Right lobe of liver (tissue), 4 donors: ENCODE data around the gene FGF3.

ENCODE experiments used
- CTCF ChIP-seq, 4 donors: fragments of 200-600 bp in 3 of 4; fragments of 450-650 bp in 1 of 4; IDR thresholded peaks; one replicate each; pipeline versions ENCODE4 v1.5.1 to v1.8.0; 2016 to 2022; ENCODE audit warnings: antibody characterized with exemption in 4 of 4, mild to moderate bottlenecking in 2 of 4
- POLR2A ChIP-seq: fragments of 450-650 bp; IDR thresholded peaks from one replicate; pipeline ENCODE4 v1.6.1; 2017; ENCODE audit warnings: antibody characterized with exemption, mild to moderate bottlenecking
- donor health status: DM: no; HTN: no; CAD: no.
- donor health status: DM: no; HTN: no; CAD: no.
- donor health status: DM: no; HTN: yes; CAD: no.

GRCh38 chr11:69834251-69834650 is 15.0 kb upstream of the FGF3 start:
- TF ChIP-seq CTCF (IDR thresholded peaks at IDR 0.05): no peak
- TF ChIP-seq POLR2A: no peak
